ENCODE results near the gene AGAP3. TPM values are rescaled to one million over a fixed set of nuclear protein-coding genes. Genes with fewer than 3 reads are reported as not detected.

Gene AGAP3
- total RNA-seq, 1 experiment from 2014 or later = 138 TPM

- Mint-ChIP-seq H3K9me3 (ENCODE audit: unreplicated experiment) (no peaks in the 10 kb centered on the region), H3K27me3 (ENCODE audit: insufficient read depth, unreplicated experiment) (peaks cover 43% of the 10 kb centered on the region), H3K4me3 (ENCODE audit: unreplicated experiment) (no peak overlapping the region), H3K4me1 (ENCODE audit: insufficient read depth, unreplicated experiment) (no peaks in the 10 kb centered on the region), H3K36me3 (ENCODE audit: insufficient read depth, unreplicated experiment) (peaks cover 6% of the 10 kb centered on the region), H3K27ac (ENCODE audit: low read depth, unreplicated experiment) (no peak overlapping the region)
- intact Hi-C loops (cut with micrococcal nuclease) = no loop called here
- no TSS peak for BruUV-seq (replicated peaks)
- DNase-seq (ENCODE audit: unreplicated experiment) = no peak
- ChIA-PET CTCF (no interaction called here), POLR2A (no interaction called here)
- TF ChIP-seq CTCF (IDR thresholded peaks at IDR 0.05; ENCODE audit: unreplicated experiment) = no peak
Observed at GRCh38 chr7:151192002-151192539, 105.8 kb downstream of the AGAP3 start.

GRCh38 chr7:151193203-151193978, 107.1 kb downstream of the AGAP3 start:
- intact Hi-C loops (cut with micrococcal nuclease) = no loop called here
- DNase-seq (ENCODE audit: unreplicated experiment) = no peak
- Mint-ChIP-seq H3K4me3 (ENCODE audit: unreplicated experiment) (no peak overlapping the region), H3K36me3 (ENCODE audit: insufficient read depth, unreplicated experiment) (peaks cover 6% of the 10 kb centered on the region), H3K9me3 (ENCODE audit: unreplicated experiment) (no peaks in the 10 kb centered on the region), H3K4me1 (ENCODE audit: insufficient read depth, unreplicated experiment) (no peaks in the 10 kb centered on the region), H3K27me3 (ENCODE audit: insufficient read depth, unreplicated experiment) (peaks cover 32% of the 10 kb centered on the region), H3K27ac (ENCODE audit: low read depth, unreplicated experiment) (no peak overlapping the region)
- no peak for TF ChIP-seq CTCF (IDR thresholded peaks at IDR 0.05; ENCODE audit: unreplicated experiment)
- CTCF ChIA-PET = no interaction called here
- POLR2A ChIA-PET = interaction anchor here (0.7 kb wide), 1 partner anchor 182 kb away, joined by 3 read pairs; no protein-coding TSS in a partner anchor
- no TSS peak for BruUV-seq (replicated peaks)

Other genes starting within 250 kb of the AGAP3 start
- gene AOC1, start 234.0 kb upstream of the AGAP3 start, total RNA-seq (2022) = 0.23 TPM in 1 of 2 replicates, not detected in the other
- gene KCNH2, start 108.2 kb upstream of the AGAP3 start, total RNA-seq (2022) = 0.09 TPM in 1 of 2 replicates, not detected in the other
- gene NOS3, start 95.5 kb upstream of the AGAP3 start, total RNA-seq (2022) = 0.20 and 0.30 TPM in 2 replicates
- 0.12 and 0.29 TPM in 2 replicates for gene ATG9B, start 62.0 kb upstream of the AGAP3 start, total RNA-seq (2022)
- gene ABCB8, start 58.0 kb upstream of the AGAP3 start, total RNA-seq (2022) = 73.4 and 76.1 TPM in 2 replicates
- 3.9 and 8.8 TPM in 2 replicates for gene ASIC3, start 37.9 kb upstream of the AGAP3 start, total RNA-seq (2022)
- 11.8 and 12.2 TPM in 2 replicates for gene CDK5, start 28.6 kb upstream of the AGAP3 start, total RNA-seq (2022)
- gene SLC4A2, start 26.9 kb upstream of the AGAP3 start, total RNA-seq (2022) = 112 and 114 TPM in 2 replicates
- 79.3 and 83.6 TPM in 2 replicates for gene FASTK, start 5.7 kb upstream of the AGAP3 start, total RNA-seq (2022)
- 25.7 and 30.1 TPM in 2 replicates for gene TMUB1, start 3.0 kb upstream of the AGAP3 start, total RNA-seq (2022)
- not detected in 2 replicates for gene GBX1, start 81.2 kb downstream of the AGAP3 start, total RNA-seq (2022)
- gene ASB10, start 100.8 kb downstream of the AGAP3 start, total RNA-seq (2022) = not detected in 2 replicates
- gene H2BK1, start 124.0 kb downstream of the AGAP3 start, total RNA-seq (2022) = not detected in 2 replicates
- 47.3 and 72.4 TPM in 2 replicates for gene ABCF2, start 140.7 kb downstream of the AGAP3 start, total RNA-seq (2022)
- 28.2 and 33.8 TPM in 2 replicates for gene CHPF2, start 146.0 kb downstream of the AGAP3 start, total RNA-seq (2022)
- 3.8 and 5.3 TPM in 2 replicates for gene SMARCD3, start 162.2 kb downstream of the AGAP3 start, total RNA-seq (2022)

Data from MCF 10A (cell line).